B cell (primary cell): ENCODE data around the gene TNP2. TPM values are rescaled to one million over a fixed set of nuclear protein-coding genes. Genes with fewer than 3 reads are reported as not detected.

Experiments used
- ATAC-seq: fragments of 200-7000 bp; cut with Tn5 transposase; one replicate; pipeline ENCODE4 v1.10.0; 2021; ENCODE audit warnings: low read depth, mild to moderate bottlenecking, moderate number of reproducible peaks, moderate library complexity
- CTCF ChIA-PET: fragments of 350-600 bp; sonication (Branson Sonifier 250); formaldehyde crosslinking; loops from one replicate; lab custom pipeline; 2021; ENCODE audit warnings: antibody characterized with exemption, inconsistent platforms; lab: Charles Lee
- POLR2A ChIA-PET: fragments of 350-600 bp; sonication (Branson Sonifier 250); formaldehyde crosslinking; loops from one replicate; lab custom pipeline; 2021; ENCODE audit warnings: antibody characterized with exemption; lab: Charles Lee
- DNase-seq: peaks from one replicate; pipeline ENCODE4 v3.0.0; 2013
- H2AFZ ChIP-seq: 2 replicates; pipeline ENCODE4 v1.6.1; 2012; ENCODE audit warnings: mild to moderate bottlenecking, low read depth, low read length; ENCODE audit not compliant: insufficient read depth, poor library complexity, severe bottlenecking
- H3K27ac ChIP-seq, 2 donors: 1 replicate in 1 of 2; 2 replicates in 1 of 2; pipeline ENCODE4 v1.5.1; 2012 to 2013; ENCODE audit warnings: low read length in 2 of 2, mild to moderate bottlenecking in 2 of 2, moderate library complexity in 1 of 2
- H3K27me3 ChIP-seq, 4 experiments: fragments of 200-600 bp in 1 of 4; sonication (generic) in 1 of 4; replicated peaks in 1 of 4; 1 replicate in 2 of 4; 2 replicates in 2 of 4; pipeline versions ENCODE4 v1.6.1 to v1.7.0; 2013 to 2016; ENCODE audit warnings: low read length in 3 of 4, mild to moderate bottlenecking in 2 of 4, mixed read lengths in 1 of 4, moderate library complexity in 1 of 4; ENCODE audit not compliant: insufficient read depth in 4 of 4, control insufficient read depth in 3 of 4; ENCODE audit errors: control extremely low read depth in 1 of 4
- H3K36me3 ChIP-seq, 2 experiments: replicated peaks in 1 of 2; 1 replicate in 1 of 2; 2 replicates in 1 of 2; pipeline versions ENCODE4 v1.6.1 to v1.7.1; 2013; ENCODE audit warnings: low read length in 1 of 2; ENCODE audit not compliant: insufficient read depth in 2 of 2, control insufficient read depth in 1 of 2; ENCODE audit errors: control extremely low read depth in 1 of 2, extremely low read depth in 1 of 2
- H3K4me1 ChIP-seq, 2 donors: fragments of 200-600 bp in 1 of 2; sonication (generic) in 1 of 2; 1 replicate in 1 of 2; 2 replicates in 1 of 2; pipeline versions ENCODE4 v1.5.1 to v1.6.1; 2013 to 2017; ENCODE audit warnings: low read length in 2 of 2; ENCODE audit not compliant: control insufficient read depth in 2 of 2, insufficient read depth in 2 of 2
- H3K4me2 ChIP-seq: replicated peaks from 2 replicates; pipeline ENCODE3; 2012; ENCODE audit warnings: mild to moderate bottlenecking, low read depth, low read length; ENCODE audit not compliant: poor library complexity, severe bottlenecking
- H3K4me3 ChIP-seq, 5 experiments: fragments of 200-600 bp in 1 of 5; sonication (generic) in 1 of 5; 1 replicate in 3 of 5; 2 replicates in 2 of 5; pipeline versions ENCODE4 v1.5.1 to v1.7.0; 2011 to 2016; ENCODE audit warnings: low read length in 4 of 5, mild to moderate bottlenecking in 4 of 5, low read depth in 2 of 5, control low read depth in 1 of 5, moderate library complexity in 1 of 5; ENCODE audit not compliant: insufficient read depth in 1 of 5; ENCODE audit errors: control extremely low read depth in 1 of 5, extremely low read depth in 1 of 5
- H3K79me2 ChIP-seq: fragments of 200-600 bp; sonication (generic); one replicate; pipeline ENCODE4 v1.6.0; 2016; ENCODE audit warnings: low read length; ENCODE audit not compliant: control insufficient read depth, insufficient read depth
- H3K9ac ChIP-seq: fragments of 200-600 bp; sonication (generic); 2 replicates; pipeline ENCODE4 v1.6.1; 2017; ENCODE audit warnings: mild to moderate bottlenecking, low read length, moderate library complexity
- H3K9me3 ChIP-seq, 3 donors: one replicate each; pipeline versions ENCODE4 v1.6.1 to v1.7.1; 2013; ENCODE audit warnings: low read length in 2 of 3; ENCODE audit not compliant: control insufficient read depth in 2 of 3, insufficient read depth in 1 of 3; ENCODE audit errors: control extremely low read depth in 1 of 3
- H4K20me1 ChIP-seq: 2 replicates; pipeline ENCODE4 v1.6.0; 2012; ENCODE audit warnings: mild to moderate bottlenecking, low read length; ENCODE audit not compliant: insufficient read depth, control insufficient read depth, poor library complexity, severe bottlenecking
- H3K27ac Mint-ChIP-seq: one replicate; pipeline ENCODE4 v1.8.0; 2021; ENCODE audit warnings: mixed read lengths
- H3K27me3 Mint-ChIP-seq: one replicate; pipeline ENCODE4 v1.8.0; 2021; ENCODE audit warnings: mixed read lengths
- H3K4me1 Mint-ChIP-seq: one replicate; pipeline ENCODE4 v1.8.0; 2021; ENCODE audit warnings: mixed read lengths
- H3K4me3 Mint-ChIP-seq: one replicate; pipeline ENCODE4 v1.8.0; 2021; ENCODE audit warnings: mixed read lengths
- H3K9me3 Mint-ChIP-seq: one replicate; pipeline ENCODE4 v1.8.0; 2022; ENCODE audit warnings: mixed read lengths; ENCODE audit not compliant: insufficient read depth
- CTCF ChIP-seq: fragments of 200-600 bp; IDR thresholded peaks from one replicate; pipeline ENCODE4 v1.8.0; 2022; ENCODE audit warnings: antibody characterized with exemption, mild to moderate bottlenecking
- EZH2 ChIP-seq: IDR thresholded peaks from 2 replicates; pipeline ENCODE4 v1.6.1; 2012; ENCODE audit warnings: borderline replicate concordance, low read depth, mild to moderate bottlenecking, moderate library complexity, low read length; ENCODE audit not compliant: insufficient read depth, poor library complexity, severe bottlenecking
- WGBS: methylation state at CpG from one replicate; pipeline ENCODE4 v1.1.5; 2013; ENCODE audit warnings: missing lambda C conversion rate; ENCODE audit not compliant: insufficient coverage; 5-methylcytosine and 5-hydroxymethylcytosine counted together
- intact Hi-C: fragments of 100-400 bp; cut with micrococcal nuclease; formaldehyde crosslinking; loops from one replicate; pipeline ENCODE4 v1.10.0; 2022
- polyA plus RNA-seq: library from polyadenylated mRNA; depleted of rRNA; stranded (reverse); fragments of >200 nt; gene quantifications from 2 replicates; pipeline ENCODE4 v1.2.3, GENCODE V29; 2012
- total RNA-seq, 2 donors: library from RNA; stranded (reverse); fragments of 120-200 nt in 1 of 2; gene quantifications; 1 replicate in 1 of 2; 2 replicates in 1 of 2; pipeline versions ENCODE4 v1.2.3 to v1.2.4, GENCODE V29; 2013 to 2022

Gene TNP2
- total and polyA plus RNA-seq, 2 donors (not counting 1 experiment from before 2014, with no cell fraction given) = not detected

DNA sequence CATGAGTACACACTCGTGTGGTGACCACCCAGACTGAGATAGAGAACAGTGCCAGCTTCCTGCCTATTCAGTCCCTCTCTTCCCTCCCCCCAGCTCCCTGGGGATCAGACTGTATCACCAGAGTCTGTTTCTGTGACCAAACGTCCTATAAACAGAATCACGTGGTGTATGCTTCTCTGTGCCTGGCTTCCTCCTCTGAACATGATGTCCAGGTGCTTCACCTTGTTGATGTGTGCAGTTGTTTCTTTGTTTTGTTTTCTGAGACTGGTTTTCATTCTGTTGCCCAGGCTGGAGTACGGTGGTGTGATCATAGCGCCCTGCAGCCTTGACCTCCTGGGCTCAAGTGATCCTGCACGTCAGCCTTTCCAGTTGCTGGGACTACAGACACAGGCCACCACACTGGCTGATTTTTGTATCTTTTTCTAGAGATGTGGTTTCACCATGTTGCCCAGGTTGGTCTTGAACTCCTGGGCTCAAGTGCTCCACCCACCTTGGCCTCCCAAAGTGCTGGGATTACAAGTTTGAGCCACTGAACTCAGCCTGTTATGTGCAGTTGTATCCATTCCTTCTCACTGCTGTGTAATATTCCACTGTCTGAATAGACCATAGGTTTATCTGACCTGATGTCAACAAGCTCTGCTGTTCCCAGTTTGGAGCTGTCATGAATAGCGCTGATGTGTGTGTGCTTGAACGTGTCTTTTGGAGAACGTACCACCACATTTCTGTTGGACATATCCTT lies 40.9 kb upstream of the TNP2 start:
- CTCF ChIA-PET = interaction anchor here (0.5 to 6.9 kb wide), 11 partner anchors 12 to 372 kb away, joined by 3 to 136 read pairs (median 5); partner anchors contain the start of gene SOCS1
- Histone ChIP-seq H3K27ac (peak overlapping the region; percentile 91 to 96), H3K4me3 (peak overlapping the region in 1 of 5 experiments; percentile 43), H3K9me3 (peaks cover 0 to 24% (median 7%) of the 10 kb centered on the region in 3 donors), H4K20me1 (no peaks in the 10 kb centered on the region), H3K4me1 (peaks cover 75 to 95% of the 10 kb centered on the region in 2 donors), H3K4me2 (peak overlapping the region; percentile 73), H3K36me3 (no peaks in the 10 kb centered on the region), H3K79me2 (no peaks in the 10 kb centered on the region), H3K27me3 (no peaks in the 10 kb centered on the region), H3K9ac (peak overlapping the region; percentile 44), H2AFZ (no peak overlapping the region)
- H3K4me3 Mint-ChIP-seq = peak overlapping the region; percentile 80
- no peaks in the 10 kb centered on the region for H3K27me3 Mint-ChIP-seq
- no peak for TF ChIP-seq CTCF
- TF ChIP-seq EZH2 = no peak
- DNase-seq (peak; percentile 84), ATAC-seq (peak; percentile 62)
- 42% methylated on average over 8 of the region's 9 CpGs for WGBS
- peaks cover 81% of the 10 kb centered on the region for H3K4me1 Mint-ChIP-seq
- no peaks in the 10 kb centered on the region for H3K9me3 Mint-ChIP-seq
- peak overlapping the region; percentile 100 for H3K27ac Mint-ChIP-seq
- POLR2A ChIA-PET = interaction anchor here (0.6 to 6.8 kb wide), 14 partner anchors 12 to 345 kb away, joined by 3 to 118 read pairs (median 8); partner anchors contain the start of gene SOCS1
- intact Hi-C loops = loop anchor here (2.0 to 5.0 kb wide), 4 partner anchors 35 to 372 kb away; partner anchors contain the start of gene RMI2
